H1 (cell line): Measurements from ENCODE around the gene CDK5.

Experiments used
- CHD2 ChIP-seq: IDR thresholded peaks from 2 replicates; pipeline ENCODE4 v1.6.1; 2012; ENCODE audit warnings: low read length, improper control_type of control experiment
- EP300 ChIP-seq, 2 experiments: IDR thresholded peaks; 1 replicate in 1 of 2; 2 replicates in 1 of 2; pipeline ENCODE4 v1.6.1; 2011 to 2012; ENCODE audit warnings: low read depth in 2 of 2, low read length in 2 of 2, mild to moderate bottlenecking in 2 of 2, borderline replicate concordance in 1 of 2, inconsistent platforms in 1 of 2, moderate library complexity in 1 of 2
- EZH2 ChIP-seq: fragments of 200-600 bp; sonication (generic); IDR thresholded peaks from 2 replicates; pipeline ENCODE4 v1.7.1; 2012; ENCODE audit warnings: low read depth, mild to moderate bottlenecking, moderate library complexity, low read length, inconsistent platforms; ENCODE audit not compliant: severe bottlenecking
- GTF2F1 ChIP-seq: IDR thresholded peaks from 2 replicates; pipeline ENCODE4 v1.6.1; 2012; ENCODE audit warnings: low read depth, low read length, improper control_type of control experiment, borderline replicate concordance
- HDAC6 ChIP-seq: IDR thresholded peaks from one replicate; pipeline ENCODE4 v1.7.1; 2012; ENCODE audit warnings: low read depth, mild to moderate bottlenecking, inconsistent platforms, low read length, moderate library complexity
- POLR2A ChIP-seq, 2 experiments: IDR thresholded peaks; 1 replicate in 1 of 2; 2 replicates in 1 of 2; pipeline ENCODE4 v1.6.1; 2011; ENCODE audit warnings: low read depth in 2 of 2, low read length in 2 of 2, mild to moderate bottlenecking in 2 of 2; ENCODE audit errors: control extremely low read depth in 1 of 2
- POLR2AphosphoS5 ChIP-seq: IDR thresholded peaks from 2 replicates; pipeline ENCODE4 v1.6.1; 2011; ENCODE audit warnings: low read depth, low read length
- SAP30 ChIP-seq: fragments of 300-600 bp; sonication (generic); IDR thresholded peaks from 2 replicates; pipeline ENCODE4 v1.7.1; 2012; ENCODE audit warnings: low read length, moderate library complexity, mild to moderate bottlenecking, inconsistent platforms; ENCODE audit not compliant: insufficient read depth, insufficient replicate concordance
- SRF ChIP-seq: IDR thresholded peaks from 2 replicates; pipeline ENCODE4 v1.6.1; 2011; ENCODE audit warnings: mild to moderate bottlenecking, low read depth, low read length, moderate library complexity
- TAF1 ChIP-seq: IDR thresholded peaks from 2 replicates; pipeline ENCODE4 v1.6.1; 2011; ENCODE audit warnings: mild to moderate bottlenecking, low read depth, low read length
- YY1 ChIP-seq: IDR thresholded peaks from 2 replicates; pipeline ENCODE4 v1.6.1; 2011; ENCODE audit warnings: low read depth, mild to moderate bottlenecking, low read length
- TF ChIP-seq, protein P1 (sequence below), 3 experiments: IDR thresholded peaks; 1 replicate in 2 of 3; 2 replicates in 1 of 3; pipeline versions ENCODE4 v1.5.1 to v1.6.1; 2011; ENCODE audit warnings: low read length in 3 of 3, mild to moderate bottlenecking in 3 of 3, inconsistent platforms in 2 of 3, low read depth in 1 of 3, moderate library complexity in 1 of 3; ENCODE audit not compliant: insufficient read depth in 1 of 3; ENCODE audit errors: control extremely low read depth in 1 of 3
- TF ChIP-seq, protein P2 (sequence below): IDR thresholded peaks from 2 replicates; pipeline ENCODE4 v1.6.1; 2011; ENCODE audit warnings: low read length, improper control_type of control experiment

DNA sequence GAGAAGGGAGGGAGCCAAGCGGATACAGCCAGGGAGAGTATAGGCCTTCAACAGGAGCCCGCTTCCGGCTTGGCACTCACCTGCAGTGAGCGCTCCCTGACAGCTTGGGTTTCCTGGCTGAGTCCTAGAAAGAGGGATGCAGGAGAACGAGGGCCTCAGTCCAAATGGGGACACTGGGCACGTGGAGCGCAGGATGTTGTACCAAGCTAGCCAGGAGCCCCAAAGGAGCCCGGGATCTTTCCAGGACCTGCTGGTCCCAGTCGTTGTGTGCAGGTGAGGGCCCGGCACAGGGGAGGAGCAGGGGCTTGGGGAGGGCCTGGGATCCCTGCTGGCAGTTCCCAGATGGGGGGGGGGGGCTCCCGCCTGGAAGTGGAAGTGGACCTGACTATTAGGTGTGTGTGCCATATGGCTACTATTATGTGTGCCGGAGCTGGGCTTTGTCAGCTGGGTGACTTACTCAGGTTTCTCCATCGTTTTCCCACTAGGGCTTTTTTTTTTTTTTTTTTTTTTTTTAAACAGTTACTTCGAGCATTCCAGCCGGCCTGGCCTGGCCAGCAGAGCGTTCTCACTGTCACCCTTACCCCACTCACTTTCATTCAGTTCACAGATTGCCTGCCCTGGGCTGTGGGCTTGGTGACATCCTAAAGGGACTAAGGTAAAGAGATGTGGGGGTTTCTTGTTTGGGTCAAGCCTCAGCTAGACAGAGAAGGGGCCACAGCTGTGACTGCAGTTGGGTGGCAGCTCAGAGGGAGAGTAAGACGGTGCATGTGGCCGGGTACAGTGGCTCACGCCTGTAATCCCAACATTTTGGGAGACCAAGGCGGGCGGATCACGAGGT is 32.4 kb upstream of the CDK5 start:
- no peak for TF ChIP-seq POLR2A (IDR thresholded peaks at IDR 0.05; ENCODE audit: control extremely low read depth in 1 of 2, low read depth in 2 of 2, low read length in 2 of 2)
- TF ChIP-seq, protein P1, sequence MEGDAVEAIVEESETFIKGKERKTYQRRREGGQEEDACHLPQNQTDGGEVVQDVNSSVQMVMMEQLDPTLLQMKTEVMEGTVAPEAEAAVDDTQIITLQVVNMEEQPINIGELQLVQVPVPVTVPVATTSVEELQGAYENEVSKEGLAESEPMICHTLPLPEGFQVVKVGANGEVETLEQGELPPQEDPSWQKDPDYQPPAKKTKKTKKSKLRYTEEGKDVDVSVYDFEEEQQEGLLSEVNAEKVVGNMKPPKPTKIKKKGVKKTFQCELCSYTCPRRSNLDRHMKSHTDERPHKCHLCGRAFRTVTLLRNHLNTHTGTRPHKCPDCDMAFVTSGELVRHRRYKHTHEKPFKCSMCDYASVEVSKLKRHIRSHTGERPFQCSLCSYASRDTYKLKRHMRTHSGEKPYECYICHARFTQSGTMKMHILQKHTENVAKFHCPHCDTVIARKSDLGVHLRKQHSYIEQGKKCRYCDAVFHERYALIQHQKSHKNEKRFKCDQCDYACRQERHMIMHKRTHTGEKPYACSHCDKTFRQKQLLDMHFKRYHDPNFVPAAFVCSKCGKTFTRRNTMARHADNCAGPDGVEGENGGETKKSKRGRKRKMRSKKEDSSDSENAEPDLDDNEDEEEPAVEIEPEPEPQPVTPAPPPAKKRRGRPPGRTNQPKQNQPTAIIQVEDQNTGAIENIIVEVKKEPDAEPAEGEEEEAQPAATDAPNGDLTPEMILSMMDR (IDR thresholded peaks at IDR 0.05; ENCODE audit: control extremely low read depth in 1 of 3, insufficient read depth in 1 of 3, low read depth in 1 of 3, low read length in 3 of 3): no peak
- TF ChIP-seq HDAC6: no peak
- no peak for TF ChIP-seq SRF
- no peak for TF ChIP-seq EZH2
- no peak for TF ChIP-seq EP300 (IDR thresholded peaks at IDR 0.05; ENCODE audit: borderline replicate concordance in 1 of 2, low read depth in 2 of 2, low read length in 2 of 2)
- TF ChIP-seq SAP30: no peak
- TF ChIP-seq GTF2F1: no peak
- TF ChIP-seq CHD2: no peak
- no peak for TF ChIP-seq POLR2AphosphoS5
- no peak for TF ChIP-seq TAF1
- TF ChIP-seq, protein P2, sequence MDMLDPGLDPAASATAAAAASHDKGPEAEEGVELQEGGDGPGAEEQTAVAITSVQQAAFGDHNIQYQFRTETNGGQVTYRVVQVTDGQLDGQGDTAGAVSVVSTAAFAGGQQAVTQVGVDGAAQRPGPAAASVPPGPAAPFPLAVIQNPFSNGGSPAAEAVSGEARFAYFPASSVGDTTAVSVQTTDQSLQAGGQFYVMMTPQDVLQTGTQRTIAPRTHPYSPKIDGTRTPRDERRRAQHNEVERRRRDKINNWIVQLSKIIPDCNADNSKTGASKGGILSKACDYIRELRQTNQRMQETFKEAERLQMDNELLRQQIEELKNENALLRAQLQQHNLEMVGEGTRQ: no peak
- TF ChIP-seq YY1: no peak
